K562 (cell line): ENCODE measurements around the gene JUNB. TPM values are rescaled to one million over a fixed set of nuclear protein-coding genes. Genes with fewer than 3 reads are reported as not detected.

Experiments used
- BDP1 ChIP-seq: IDR thresholded peaks from 3 replicates; pipeline ENCODE4 v1.6.1; 2011; ENCODE audit not compliant: insufficient read length, insufficient read depth
- ETV6 ChIP-seq, 3 experiments: fragments of 150-350 bp in 1 of 3; sonication (generic) in 1 of 3; formaldehyde crosslinking in 1 of 3; IDR thresholded peaks; 2 replicates each; pipeline versions ENCODE4 v1.6.1 to v1.8.0; 2014 to 2022; ENCODE audit warnings: borderline replicate concordance in 2 of 3, low read depth in 2 of 3, antibody characterized with exemption in 1 of 3, low read length in 1 of 3, mild to moderate bottlenecking in 1 of 3, missing genetic modification reagents in 1 of 3
- HMG20A ChIP-seq: fragments of 450-650 bp; formaldehyde crosslinking; conservative IDR thresholded peaks from 2 replicates; pipeline ENCODE4 v1.4.0; 2020; ENCODE audit warnings: mild to moderate bottlenecking, mixed read lengths
- HOXB6 ChIP-seq: fragments of 250-450 bp; sonication (Bioruptor Pico); IDR thresholded peaks from 2 replicates; pipeline ENCODE4 v1.5.1; 2022; ENCODE audit warnings: mild to moderate bottlenecking, borderline replicate concordance
- NFE2L1 ChIP-seq: fragments of 450-650 bp; IDR thresholded peaks from 2 replicates; pipeline ENCODE4 v1.6.1; 2016; ENCODE audit warnings: missing genetic modification characterization, low read depth, mild to moderate bottlenecking, missing compliant biosample characterization, moderate library complexity, borderline replicate concordance
- NR2F6 ChIP-seq: fragments of 450-650 bp; formaldehyde crosslinking; IDR thresholded peaks from 2 replicates; pipeline ENCODE4 v1.4.0; 2020; ENCODE audit warnings: mild to moderate bottlenecking
- PML ChIP-seq: IDR thresholded peaks from 2 replicates; pipeline ENCODE4 v1.6.1; 2012; ENCODE audit warnings: low read length, inconsistent platforms
- ZBTB7A ChIP-seq: IDR thresholded peaks from 2 replicates; pipeline ENCODE4 v1.6.1; 2011; ENCODE audit warnings: low read depth, mild to moderate bottlenecking, low read length, moderate library complexity, borderline replicate concordance; ENCODE audit not compliant: control insufficient read depth
- ZKSCAN1 ChIP-seq: fragments of 150-350 bp; IDR thresholded peaks from 2 replicates; pipeline ENCODE4 v1.6.1; 2016; ENCODE audit warnings: low read depth, low read length
- ZNF668 ChIP-seq: fragments of 250-450 bp; sonication (Bioruptor Pico); IDR thresholded peaks from 2 replicates; pipeline ENCODE4 v1.8.0; 2022; ENCODE audit warnings: mild to moderate bottlenecking, inconsistent platforms
- ZNF830 ChIP-seq: fragments of 250-450 bp; sonication (Bioruptor Pico); IDR thresholded peaks from 2 replicates; pipeline ENCODE4 v1.5.0; 2021; ENCODE audit warnings: mild to moderate bottlenecking
- polyA plus RNA-seq, 8 experiments: library from polyadenylated mRNA; depleted of rRNA in 4 of 8; stranded (reverse) in 5 of 8; unstranded in 3 of 8; fragments of >200 nt; fragmentation: Nextera tagmentation in 2 of 8; fragmentation: Illumina TruSeq in 1 of 8; extraction: Ambion mirVana in 2 of 8; extraction: Trizol in 1 of 8; gene quantifications; 2 replicates each; pipeline versions ENCODE4 v1.2.1 to v1.2.3, GENCODE V29; 2011 to 2014; ENCODE audit warnings: inconsistent platforms in 1 of 8, missing spikeins in 1 of 8
- total RNA-seq, 7 experiments: library from RNA; depleted of rRNA in 6 of 7; stranded (reverse); fragments of >200 nt in 6 of 7; fragmentation: Illumina TruSeq in 2 of 7; extraction: Trizol in 2 of 7; gene quantifications; 2 replicates each; pipeline versions ENCODE4 v1.2.1 to v1.2.3, GENCODE V29; 2011 to 2021; ENCODE audit warnings: low replicate concordance in 1 of 7
- TF ChIP-seq, protein P1 (sequence below): fragments of 150-350 bp; conservative IDR thresholded peaks from 2 replicates; pipeline ENCODE4 v1.6.1; 2014; ENCODE audit warnings: low read length
- TF ChIP-seq, protein P2 (sequence below): fragments of 250-450 bp; sonication (Bioruptor Pico); IDR thresholded peaks from 2 replicates; pipeline ENCODE4 v1.8.0; 2022; ENCODE audit warnings: moderate library complexity, mild to moderate bottlenecking, inconsistent platforms
- TF ChIP-seq, protein P3 (sequence below): sonication (generic); formaldehyde crosslinking; IDR thresholded peaks from 2 replicates; pipeline ENCODE4 v1.9.0; 2022; ENCODE audit warnings: mild to moderate bottlenecking, missing genetic modification reagents
- TF ChIP-seq, protein P4 (sequence below): sonication (generic); formaldehyde crosslinking; IDR thresholded peaks from 2 replicates; pipeline ENCODE4 v1.9.0; 2022; ENCODE audit warnings: mild to moderate bottlenecking, missing genetic modification reagents
- TF ChIP-seq, protein P5 (sequence below): sonication (generic); formaldehyde crosslinking; IDR thresholded peaks from 2 replicates; pipeline ENCODE4 v1.8.1; 2023; ENCODE audit warnings: mild to moderate bottlenecking, missing genetic modification reagents
- TF ChIP-seq, protein P6 (sequence below): fragments of 250-450 bp; sonication (Bioruptor Pico); IDR thresholded peaks from 2 replicates; pipeline ENCODE4 v1.8.0; 2022; ENCODE audit warnings: inconsistent platforms
- TF ChIP-seq, protein P7 (sequence below): fragments of 250-450 bp; sonication (Bioruptor Pico); IDR thresholded peaks from 2 replicates; pipeline ENCODE4 v1.8.0; 2021; ENCODE audit warnings: moderate library complexity, mild to moderate bottlenecking, inconsistent platforms

The JUNB gene
- total and polyA plus RNA-seq, 9 of the 15 experiments (the other 6 are each of a cell fraction or from before 2014, with no cell fraction given): 0.23 to 88.1 (median 13.1) TPM

DNA sequence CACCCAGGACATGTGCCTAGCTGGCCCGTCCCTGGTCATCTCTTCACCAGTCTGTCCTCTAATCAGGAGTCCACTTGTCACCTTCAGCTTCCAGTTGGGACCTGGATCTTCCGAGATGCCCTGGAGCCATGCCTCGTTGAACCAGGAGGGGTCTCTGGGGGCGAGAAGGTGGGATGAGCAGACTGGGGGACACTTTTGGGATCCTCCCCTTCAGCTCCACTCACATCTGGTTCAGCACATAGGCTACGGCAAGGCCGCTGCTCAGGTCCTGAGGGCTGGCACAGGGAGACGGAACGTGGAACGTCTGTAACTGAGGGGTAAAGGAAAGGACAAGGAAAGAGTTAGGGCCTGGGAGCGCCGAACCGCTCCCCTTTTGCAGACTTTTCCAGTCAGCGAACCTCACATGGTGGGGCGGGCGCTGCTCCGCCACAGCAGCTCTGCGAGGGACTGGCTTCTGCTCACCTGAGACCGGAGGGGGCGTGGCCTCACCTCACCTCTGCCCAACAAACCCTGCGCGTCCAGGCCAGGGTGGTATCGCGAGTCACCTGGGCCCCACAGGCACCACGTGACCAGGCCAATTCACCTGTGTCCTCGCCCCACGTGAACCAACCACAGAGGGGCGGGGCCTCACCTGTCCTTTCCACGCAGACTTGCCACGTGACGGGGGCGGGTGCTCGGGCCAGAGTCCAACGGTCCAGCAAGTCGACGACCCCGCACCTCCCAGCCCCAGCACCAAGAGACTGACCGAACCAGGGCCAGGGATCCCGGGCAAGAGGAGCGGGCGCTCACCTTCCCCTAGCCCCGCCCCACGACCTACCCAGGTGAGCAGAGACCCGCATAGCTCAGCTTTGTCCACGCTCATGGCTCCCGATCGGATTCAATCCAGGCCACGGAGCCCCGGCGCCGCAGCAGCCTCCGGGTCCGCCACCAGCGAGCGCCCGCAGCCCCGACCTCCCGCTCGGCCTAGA lies 16.4 kb upstream of the JUNB start, which contains the start of gene HOOK2 (continued):
- TF ChIP-seq ZKSCAN1: no peak
- no peak for TF ChIP-seq NR2F6 (CRISPR knock-in tag)
- TF ChIP-seq, protein P1, sequence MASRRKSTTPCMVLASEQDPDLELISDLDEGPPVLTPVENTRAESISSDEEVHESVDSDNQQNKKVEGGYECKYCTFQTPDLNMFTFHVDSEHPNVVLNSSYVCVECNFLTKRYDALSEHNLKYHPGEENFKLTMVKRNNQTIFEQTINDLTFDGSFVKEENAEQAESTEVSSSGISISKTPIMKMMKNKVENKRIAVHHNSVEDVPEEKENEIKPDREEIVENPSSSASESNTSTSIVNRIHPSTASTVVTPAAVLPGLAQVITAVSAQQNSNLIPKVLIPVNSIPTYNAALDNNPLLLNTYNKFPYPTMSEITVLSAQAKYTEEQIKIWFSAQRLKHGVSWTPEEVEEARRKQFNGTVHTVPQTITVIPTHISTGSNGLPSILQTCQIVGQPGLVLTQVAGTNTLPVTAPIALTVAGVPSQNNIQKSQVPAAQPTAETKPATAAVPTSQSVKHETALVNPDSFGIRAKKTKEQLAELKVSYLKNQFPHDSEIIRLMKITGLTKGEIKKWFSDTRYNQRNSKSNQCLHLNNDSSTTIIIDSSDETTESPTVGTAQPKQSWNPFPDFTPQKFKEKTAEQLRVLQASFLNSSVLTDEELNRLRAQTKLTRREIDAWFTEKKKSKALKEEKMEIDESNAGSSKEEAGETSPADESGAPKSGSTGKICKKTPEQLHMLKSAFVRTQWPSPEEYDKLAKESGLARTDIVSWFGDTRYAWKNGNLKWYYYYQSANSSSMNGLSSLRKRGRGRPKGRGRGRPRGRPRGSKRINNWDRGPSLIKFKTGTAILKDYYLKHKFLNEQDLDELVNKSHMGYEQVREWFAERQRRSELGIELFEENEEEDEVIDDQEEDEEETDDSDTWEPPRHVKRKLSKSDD: no peak
- TF ChIP-seq NFE2L1 (tag): no peak
- peak; percentile 77; the same call in 1 of the 2 replicates for TF ChIP-seq ZNF830
- no peak for TF ChIP-seq ZNF668
- TF ChIP-seq BDP1: no peak
- no peak for TF ChIP-seq HOXB6
- no peak for TF ChIP-seq HMG20A (CRISPR knock-in tag)
- TF ChIP-seq, protein P2, sequence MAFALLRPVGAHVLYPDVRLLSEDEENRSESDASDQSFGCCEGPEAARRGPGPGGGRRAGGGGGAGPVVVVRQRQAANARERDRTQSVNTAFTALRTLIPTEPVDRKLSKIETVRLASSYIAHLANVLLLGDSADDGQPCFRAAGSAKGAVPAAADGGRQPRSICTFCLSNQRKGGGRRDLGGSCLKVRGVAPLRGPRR (CRISPR knock-in tag): no peak
- TF ChIP-seq, protein P3, sequence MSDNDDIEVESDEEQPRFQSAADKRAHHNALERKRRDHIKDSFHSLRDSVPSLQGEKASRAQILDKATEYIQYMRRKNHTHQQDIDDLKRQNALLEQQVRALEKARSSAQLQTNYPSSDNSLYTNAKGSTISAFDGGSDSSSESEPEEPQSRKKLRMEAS: peak; percentile 73
- TF ChIP-seq, protein P4, sequence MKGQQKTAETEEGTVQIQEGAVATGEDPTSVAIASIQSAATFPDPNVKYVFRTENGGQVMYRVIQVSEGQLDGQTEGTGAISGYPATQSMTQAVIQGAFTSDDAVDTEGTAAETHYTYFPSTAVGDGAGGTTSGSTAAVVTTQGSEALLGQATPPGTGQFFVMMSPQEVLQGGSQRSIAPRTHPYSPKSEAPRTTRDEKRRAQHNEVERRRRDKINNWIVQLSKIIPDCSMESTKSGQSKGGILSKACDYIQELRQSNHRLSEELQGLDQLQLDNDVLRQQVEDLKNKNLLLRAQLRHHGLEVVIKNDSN: peak; percentile 94
- no peak for TF ChIP-seq PML
- TF ChIP-seq ETV6 (IDR thresholded peaks at IDR 0.05; ENCODE audit: borderline replicate concordance in 1 of 2, low read depth in 2 of 2, low read length in 1 of 2): no peak
- no peak for TF ChIP-seq ETV6 (CRISPR knock-in tag; IDR thresholded peaks at IDR 0.05; ENCODE audit: borderline replicate concordance)
- TF ChIP-seq, protein P5, sequence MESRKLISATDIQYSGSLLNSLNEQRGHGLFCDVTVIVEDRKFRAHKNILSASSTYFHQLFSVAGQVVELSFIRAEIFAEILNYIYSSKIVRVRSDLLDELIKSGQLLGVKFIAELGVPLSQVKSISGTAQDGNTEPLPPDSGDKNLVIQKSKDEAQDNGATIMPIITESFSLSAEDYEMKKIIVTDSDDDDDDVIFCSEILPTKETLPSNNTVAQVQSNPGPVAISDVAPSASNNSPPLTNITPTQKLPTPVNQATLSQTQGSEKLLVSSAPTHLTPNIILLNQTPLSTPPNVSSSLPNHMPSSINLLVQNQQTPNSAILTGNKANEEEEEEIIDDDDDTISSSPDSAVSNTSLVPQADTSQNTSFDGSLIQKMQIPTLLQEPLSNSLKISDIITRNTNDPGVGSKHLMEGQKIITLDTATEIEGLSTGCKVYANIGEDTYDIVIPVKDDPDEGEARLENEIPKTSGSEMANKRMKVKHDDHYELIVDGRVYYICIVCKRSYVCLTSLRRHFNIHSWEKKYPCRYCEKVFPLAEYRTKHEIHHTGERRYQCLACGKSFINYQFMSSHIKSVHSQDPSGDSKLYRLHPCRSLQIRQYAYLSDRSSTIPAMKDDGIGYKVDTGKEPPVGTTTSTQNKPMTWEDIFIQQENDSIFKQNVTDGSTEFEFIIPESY: peak; percentile 74
- TF ChIP-seq ZBTB7A: no peak
- TF ChIP-seq, protein P6, sequence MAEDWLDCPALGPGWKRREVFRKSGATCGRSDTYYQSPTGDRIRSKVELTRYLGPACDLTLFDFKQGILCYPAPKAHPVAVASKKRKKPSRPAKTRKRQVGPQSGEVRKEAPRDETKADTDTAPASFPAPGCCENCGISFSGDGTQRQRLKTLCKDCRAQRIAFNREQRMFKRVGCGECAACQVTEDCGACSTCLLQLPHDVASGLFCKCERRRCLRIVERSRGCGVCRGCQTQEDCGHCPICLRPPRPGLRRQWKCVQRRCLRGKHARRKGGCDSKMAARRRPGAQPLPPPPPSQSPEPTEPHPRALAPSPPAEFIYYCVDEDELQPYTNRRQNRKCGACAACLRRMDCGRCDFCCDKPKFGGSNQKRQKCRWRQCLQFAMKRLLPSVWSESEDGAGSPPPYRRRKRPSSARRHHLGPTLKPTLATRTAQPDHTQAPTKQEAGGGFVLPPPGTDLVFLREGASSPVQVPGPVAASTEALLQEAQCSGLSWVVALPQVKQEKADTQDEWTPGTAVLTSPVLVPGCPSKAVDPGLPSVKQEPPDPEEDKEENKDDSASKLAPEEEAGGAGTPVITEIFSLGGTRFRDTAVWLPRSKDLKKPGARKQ (CRISPR knock-in tag): no peak
- TF ChIP-seq, protein P7, sequence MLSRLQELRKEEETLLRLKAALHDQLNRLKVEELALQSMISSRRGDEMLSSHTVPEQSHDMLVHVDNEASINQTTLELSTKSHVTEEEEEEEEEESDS: no peak
